Endothelial cell (in vitro differentiated cells): ENCODE data around the gene C11orf58. TPM values are rescaled to one million over a fixed set of nuclear protein-coding genes. Genes with fewer than 3 reads are reported as not detected.
A peak's percentile ranks its signal among the peaks of the same experiment; 100 is the strongest.

Experiments
- DNase-seq: peaks from one replicate; pipeline ENCODE4 v3.0.0; 2021; ENCODE audit warnings: low spot score
- H3K27ac Mint-ChIP-seq: one replicate; pipeline ENCODE4 v1.8.0; 2021; ENCODE audit warnings: mixed read lengths, inconsistent platforms; ENCODE audit not compliant: unreplicated experiment
- H3K27me3 Mint-ChIP-seq: one replicate; pipeline ENCODE4 v1.8.0; 2021; ENCODE audit warnings: mild to moderate bottlenecking, moderate library complexity, mixed read lengths, inconsistent platforms; ENCODE audit not compliant: unreplicated experiment
- H3K36me3 Mint-ChIP-seq: one replicate; pipeline ENCODE4 v1.8.0; 2021; ENCODE audit warnings: mild to moderate bottlenecking, low read depth, mixed read lengths, inconsistent platforms; ENCODE audit not compliant: unreplicated experiment
- H3K4me1 Mint-ChIP-seq: one replicate; pipeline ENCODE4 v1.8.0; 2021; ENCODE audit warnings: mild to moderate bottlenecking, mixed read lengths, inconsistent platforms; ENCODE audit not compliant: unreplicated experiment
- H3K4me3 Mint-ChIP-seq: one replicate; pipeline ENCODE4 v1.8.0; 2021; ENCODE audit warnings: mild to moderate bottlenecking, mixed read lengths, inconsistent platforms; ENCODE audit not compliant: unreplicated experiment
- H3K9me3 Mint-ChIP-seq: one replicate; pipeline ENCODE4 v1.8.0; 2021; ENCODE audit warnings: mixed read lengths, inconsistent platforms; ENCODE audit not compliant: unreplicated experiment
- CTCF ChIP-seq: fragments of 200-600 bp; sonication (generic); IDR thresholded peaks from one replicate; pipeline ENCODE4 v1.5.0; 2021; ENCODE audit warnings: antibody characterized with exemption; ENCODE audit not compliant: unreplicated experiment
- total RNA-seq: library from RNA; stranded (reverse); fragmentation: NEBNext Ultra II Directional; extraction: Animal tissue kit (Norgen Biotek cat#: 25700); gene quantifications from one replicate; pipeline ENCODE4 v1.2.1, GENCODE V29; 2021; ENCODE audit not compliant: unreplicated experiment

The C11orf58 gene
- total RNA-seq, 1 donor from 2014 or later, result 125 TPM

- DNase-seq, result no peak
- no peak for TF ChIP-seq CTCF
- H3K36me3 Mint-ChIP-seq, result peaks cover 7% of the 10 kb centered on the region
Measured at GRCh38 chr11:16787035-16787742, 48.7 kb downstream of the C11orf58 start.

DNA sequence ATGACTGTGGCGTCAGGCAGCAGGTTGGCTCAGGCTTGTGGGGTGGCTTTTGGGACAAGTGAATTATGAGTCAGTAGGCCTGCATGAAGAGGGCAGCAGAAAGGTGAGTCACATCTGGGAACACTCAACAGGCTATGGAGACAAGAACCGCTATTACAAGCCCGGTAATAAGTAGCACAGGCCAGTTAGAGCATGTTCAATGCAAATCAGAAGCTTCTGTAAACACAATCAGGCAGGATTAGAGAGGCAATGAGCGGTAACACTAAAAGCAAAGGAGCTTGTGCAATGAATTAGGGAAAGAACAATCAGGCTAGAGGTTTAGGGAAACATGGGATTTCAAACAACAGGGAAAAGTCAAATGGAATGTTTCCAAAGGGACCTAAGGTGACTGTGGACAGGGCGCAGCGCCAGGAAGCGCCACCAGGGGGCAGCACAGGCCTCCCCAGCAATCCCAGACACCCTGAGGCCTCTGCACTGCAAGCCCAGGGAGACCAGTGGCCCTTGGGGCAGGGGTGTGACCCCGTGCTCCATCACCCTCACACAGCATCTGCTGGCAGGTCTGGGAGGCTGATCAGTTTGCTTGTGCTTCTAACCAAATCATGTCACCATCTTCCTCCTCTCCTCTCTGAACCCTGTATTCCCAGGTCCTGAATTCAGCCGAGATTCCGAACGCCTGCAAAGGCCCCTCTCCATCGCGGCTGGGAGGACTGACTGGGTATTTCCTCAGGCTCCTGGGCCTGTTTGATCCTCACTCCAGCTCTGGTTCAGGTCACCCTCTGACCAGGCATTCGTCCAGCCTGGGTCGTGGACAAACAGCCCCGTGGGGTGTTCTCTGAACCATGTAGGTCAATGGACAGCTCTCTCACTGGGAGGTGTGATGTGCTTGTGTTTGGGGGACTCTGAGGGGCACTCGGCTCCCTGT lies 50.0 kb downstream of the C11orf58 start:
- Mint-ChIP-seq H3K9me3 (no peaks in the 10 kb centered on the region), H3K36me3 (peaks cover 7% of the 10 kb centered on the region), H3K4me1 (peaks cover 58% of the 10 kb centered on the region), H3K27ac (peak overlapping the region; percentile 49), H3K4me3 (peak overlapping the region; percentile 19), H3K27me3 (peaks cover 16% of the 10 kb centered on the region)
- peak; percentile 84 for DNase-seq
- TF ChIP-seq CTCF, result peak; percentile 96

More at GRCh38 chr11:16787035-16787742, 48.7 kb downstream of the C11orf58 start:
- Mint-ChIP-seq H3K4me3 (no peak overlapping the region), H3K27me3 (peaks cover 16% of the 10 kb centered on the region), H3K4me1 (peaks cover 58% of the 10 kb centered on the region), H3K9me3 (no peaks in the 10 kb centered on the region), H3K27ac (peak overlapping the region; percentile 57)

- DNase-seq, result no peak
- Mint-ChIP-seq H3K4me1 (peaks cover 55% of the 10 kb centered on the region), H3K27ac (no peak overlapping the region), H3K27me3 (peaks cover 13% of the 10 kb centered on the region), H3K36me3 (peaks cover 7% of the 10 kb centered on the region), H3K9me3 (no peaks in the 10 kb centered on the region), H3K4me3 (no peak overlapping the region)
- no peak for TF ChIP-seq CTCF
Measured at GRCh38 chr11:16789063-16789420, 50.6 kb downstream of the C11orf58 start.

- Mint-ChIP-seq H3K4me1 (peaks cover 48% of the 10 kb centered on the region), H3K36me3 (peaks cover 7% of the 10 kb centered on the region), H3K27ac (no peak overlapping the region), H3K27me3 (peaks cover 9% of the 10 kb centered on the region), H3K9me3 (no peaks in the 10 kb centered on the region), H3K4me3 (no peak overlapping the region)
- no peak for TF ChIP-seq CTCF
- no peak for DNase-seq
Measured at GRCh38 chr11:16789560-16790485, 51.4 kb downstream of the C11orf58 start.
